ENCODE data around the gene SLC35E2B.
"Not testable (repeated sequence)": the region's sequence is repeated elsewhere in the genome, so short reads cannot be mapped to it uniquely, and the experiment has no call there.

The SLC35E2B gene

DNA sequence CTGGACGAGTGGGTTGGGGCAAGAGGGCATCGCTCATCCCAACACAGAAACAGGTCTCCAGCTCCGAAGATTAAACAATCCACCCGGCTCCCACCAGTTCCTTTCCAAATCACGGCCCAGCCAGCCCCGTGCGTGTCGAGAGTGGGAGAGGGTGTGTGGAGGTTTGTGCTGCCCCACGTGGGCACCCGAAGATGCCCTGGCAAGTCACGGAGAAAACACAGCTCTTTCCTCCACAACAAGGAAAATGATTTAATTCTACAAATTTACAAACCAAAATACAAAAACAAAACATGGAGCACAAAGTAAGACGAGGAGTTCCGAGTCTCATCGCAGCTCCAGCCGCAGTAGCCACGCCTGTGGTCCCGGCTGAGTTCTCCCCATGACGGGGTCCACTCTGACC lies 9.9 kb upstream of the SLC35E2B start:
- H3K36me3 ChIP-seq (ENCODE audit: insufficient read depth, low read length); H3K4me1 ChIP-seq (ENCODE audit: control insufficient read depth, insufficient read depth, low read length, unreplicated experiment); H3K79me2 ChIP-seq (ENCODE audit: control insufficient read depth, insufficient read depth, low read length, unreplicated experiment); H3K27me3 ChIP-seq (ENCODE audit: insufficient read depth, low read length); H3K4me3 ChIP-seq (ENCODE audit: low read depth, low read length); H3K27ac ChIP-seq (ENCODE audit: low read depth, low read length); H2AFZ ChIP-seq (ENCODE audit: low read length, unreplicated experiment): not testable (repeated sequence)

DNA sequence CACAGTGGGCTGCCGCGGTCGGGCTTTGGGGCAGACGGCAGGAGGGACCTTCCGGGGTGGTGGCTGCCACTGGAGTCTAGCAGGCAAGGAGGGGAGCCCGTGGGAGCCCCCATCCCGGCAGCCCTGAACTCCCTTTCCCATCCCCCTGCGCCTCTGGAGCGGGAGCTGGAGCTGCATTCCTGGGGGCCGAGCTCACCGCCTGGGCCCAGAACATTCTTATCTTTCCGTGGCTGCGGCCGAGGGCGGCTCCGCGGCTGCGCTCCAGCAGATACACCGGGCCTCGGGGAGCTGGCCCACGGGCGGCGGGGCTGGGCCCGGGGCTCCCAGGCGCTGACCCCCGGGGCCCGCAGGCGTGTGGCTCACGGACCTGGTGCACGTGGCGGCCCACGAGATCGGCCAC lies 8.0 kb upstream of the SLC35E2B start:
- not testable (repeated sequence) for H3K27me3 ChIP-seq (ENCODE audit: insufficient read depth, low read length); H3K36me3 ChIP-seq (ENCODE audit: insufficient read depth, low read length); H3K4me1 ChIP-seq (ENCODE audit: control insufficient read depth, insufficient read depth, low read length, unreplicated experiment); H3K27ac ChIP-seq (ENCODE audit: low read depth, low read length); H3K4me3 ChIP-seq (ENCODE audit: low read depth, low read length); H3K79me2 ChIP-seq (ENCODE audit: control insufficient read depth, insufficient read depth, low read length, unreplicated experiment); H2AFZ ChIP-seq (ENCODE audit: low read length, unreplicated experiment)

DNA sequence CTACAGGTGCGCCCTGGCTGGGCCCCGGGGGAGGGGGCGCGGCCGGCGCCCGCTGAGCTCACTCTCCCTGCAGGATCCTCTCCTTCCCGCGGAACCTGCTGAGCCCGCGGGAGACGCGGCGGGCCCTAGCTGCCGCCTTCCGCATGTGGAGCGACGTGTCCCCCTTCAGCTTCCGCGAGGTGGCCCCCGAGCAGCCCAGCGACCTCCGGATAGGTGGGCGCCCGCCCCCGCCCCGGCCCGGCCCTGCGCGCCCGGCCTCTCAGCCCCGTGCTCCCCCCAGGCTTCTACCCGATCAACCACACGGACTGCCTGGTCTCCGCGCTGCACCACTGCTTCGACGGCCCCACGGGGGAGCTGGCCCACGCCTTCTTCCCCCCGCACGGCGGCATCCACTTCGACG lies 7.5 kb upstream of the SLC35E2B start:
- not testable (repeated sequence) for H3K27ac ChIP-seq (ENCODE audit: low read depth, low read length); H3K36me3 ChIP-seq (ENCODE audit: insufficient read depth, low read length); H3K4me1 ChIP-seq (ENCODE audit: control insufficient read depth, insufficient read depth, low read length, unreplicated experiment); H2AFZ ChIP-seq (ENCODE audit: low read length, unreplicated experiment); H3K4me3 ChIP-seq (ENCODE audit: low read depth, low read length); H3K27me3 ChIP-seq (ENCODE audit: insufficient read depth, low read length); H3K79me2 ChIP-seq (ENCODE audit: control insufficient read depth, insufficient read depth, low read length, unreplicated experiment)

DNA sequence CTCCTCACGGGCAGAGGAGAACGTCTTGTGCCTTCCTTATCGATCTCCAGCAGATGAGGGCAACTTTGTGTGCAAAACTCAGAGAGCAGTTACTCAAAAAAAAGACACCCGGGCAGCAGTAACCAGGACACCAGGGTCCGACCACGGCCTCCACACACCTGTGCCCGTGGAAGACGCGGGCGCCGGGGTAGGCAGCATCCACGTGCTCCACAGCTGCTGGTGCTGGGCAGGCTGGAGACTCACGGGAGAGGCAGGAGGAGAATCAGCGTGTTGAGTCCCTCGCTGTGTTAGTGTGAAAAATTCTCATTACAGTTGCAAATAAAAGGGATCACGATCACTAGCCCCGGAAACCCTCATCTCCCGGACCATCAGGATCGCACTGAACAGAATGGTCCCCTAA lies 6.5 kb upstream of the SLC35E2B start:
- not testable (repeated sequence) for H3K27me3 ChIP-seq (ENCODE audit: insufficient read depth, low read length); H2AFZ ChIP-seq (ENCODE audit: low read length, unreplicated experiment); H3K4me3 ChIP-seq (ENCODE audit: low read depth, low read length); H3K4me1 ChIP-seq (ENCODE audit: control insufficient read depth, insufficient read depth, low read length, unreplicated experiment); H3K27ac ChIP-seq (ENCODE audit: low read depth, low read length); H3K36me3 ChIP-seq (ENCODE audit: insufficient read depth, low read length); H3K79me2 ChIP-seq (ENCODE audit: control insufficient read depth, insufficient read depth, low read length, unreplicated experiment)

DNA sequence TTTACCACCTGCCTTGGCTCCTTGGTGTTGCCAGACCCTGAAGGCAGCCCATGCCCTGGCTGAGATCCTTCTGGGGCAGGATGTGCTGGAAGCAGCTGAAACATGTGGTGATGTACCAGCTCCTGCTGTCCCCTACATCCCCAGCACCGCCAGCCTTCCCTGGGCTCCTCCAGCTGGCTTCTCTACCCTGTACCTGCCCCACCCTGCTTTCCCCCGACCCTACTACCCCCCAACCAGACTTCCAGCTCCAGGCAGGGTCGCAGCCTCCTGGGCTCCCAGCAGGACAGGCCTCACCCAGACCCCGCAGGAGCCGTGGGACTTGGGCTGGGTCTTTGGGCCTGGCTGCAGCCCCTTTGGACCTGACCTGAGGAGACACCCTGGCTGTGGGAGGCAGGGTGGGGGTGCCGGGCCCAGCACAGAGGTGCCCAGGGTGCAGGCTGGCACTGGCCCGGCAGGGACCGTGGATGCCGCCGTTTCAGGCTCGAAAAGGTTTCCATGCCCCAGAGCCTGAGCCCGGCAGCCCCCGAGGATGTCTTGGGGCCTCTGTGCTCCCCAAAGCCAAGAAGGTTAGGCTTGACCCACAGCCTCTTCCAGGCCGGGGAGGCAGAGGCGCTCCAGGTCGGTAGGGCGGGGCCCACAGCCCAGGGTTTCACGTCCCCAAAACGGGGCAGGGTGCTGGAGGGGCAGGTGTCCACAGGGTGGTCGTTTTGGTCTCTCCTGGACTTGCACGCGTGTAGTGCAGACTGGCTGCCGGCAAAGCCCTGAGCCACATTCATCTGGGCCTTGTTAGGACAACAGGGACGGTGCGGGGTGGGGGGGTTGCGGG lies 5.0 kb upstream of the SLC35E2B start:
- not testable (repeated sequence) for H3K36me3 ChIP-seq (ENCODE audit: insufficient read depth, low read length); H3K4me1 ChIP-seq (ENCODE audit: control insufficient read depth, insufficient read depth, low read length, unreplicated experiment); H3K27ac ChIP-seq (ENCODE audit: low read depth, low read length); H2AFZ ChIP-seq (ENCODE audit: low read length, unreplicated experiment); H3K79me2 ChIP-seq (ENCODE audit: control insufficient read depth, insufficient read depth, low read length, unreplicated experiment); H3K4me3 ChIP-seq (ENCODE audit: low read depth, low read length); H3K27me3 ChIP-seq (ENCODE audit: insufficient read depth, low read length)

DNA sequence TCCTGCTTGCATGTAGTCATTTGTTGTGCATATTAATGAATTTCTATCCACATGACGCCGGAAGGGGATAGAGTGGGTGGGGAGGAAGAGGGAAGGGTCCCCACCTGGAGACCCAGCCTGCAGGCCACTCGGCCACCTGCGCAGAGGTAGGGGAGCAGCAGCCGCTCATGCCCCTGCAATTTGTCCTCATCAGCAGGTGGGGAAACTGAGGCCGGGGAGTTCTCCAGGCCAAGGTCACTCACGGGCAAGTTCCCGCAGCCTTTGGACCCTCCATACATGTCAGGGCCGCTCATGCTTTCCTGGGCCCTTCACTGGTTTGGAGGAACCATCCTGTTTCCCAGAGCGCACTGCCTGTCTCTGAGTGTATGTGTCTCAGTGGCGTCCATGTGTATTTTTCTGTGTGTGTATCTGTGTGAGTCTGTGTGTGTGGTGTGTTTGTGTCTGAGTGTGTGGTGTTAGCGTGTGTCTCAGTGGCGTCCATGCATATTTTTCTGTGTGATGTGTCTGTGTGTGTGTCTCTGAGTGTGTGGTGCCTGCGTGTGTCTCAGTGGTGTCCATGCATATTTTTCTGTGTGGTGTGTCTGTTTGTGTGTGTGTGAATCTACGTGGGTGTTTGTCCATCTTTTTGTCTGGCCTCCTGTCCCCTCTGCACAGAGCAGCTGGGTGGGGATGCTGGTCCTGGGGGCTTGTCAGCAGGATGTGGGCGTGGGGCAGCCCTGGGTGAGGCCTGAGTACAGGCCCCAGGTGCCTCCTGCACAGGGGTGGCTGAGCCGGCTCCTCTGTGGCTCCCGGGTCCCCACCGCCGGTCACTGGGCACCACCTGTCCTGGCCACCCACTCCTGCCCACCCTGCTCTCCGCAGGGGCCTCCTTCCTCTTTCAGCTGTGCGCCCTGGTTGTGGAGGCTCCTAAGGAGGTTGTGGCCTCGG lies 4.1 kb upstream of the SLC35E2B start:
- H3K36me3 ChIP-seq (ENCODE audit: insufficient read depth, low read length); H3K4me3 ChIP-seq (ENCODE audit: low read depth, low read length); H3K79me2 ChIP-seq (ENCODE audit: control insufficient read depth, insufficient read depth, low read length, unreplicated experiment); H3K27me3 ChIP-seq (ENCODE audit: insufficient read depth, low read length); H3K27ac ChIP-seq (ENCODE audit: low read depth, low read length); H3K4me1 ChIP-seq (ENCODE audit: control insufficient read depth, insufficient read depth, low read length, unreplicated experiment); H2AFZ ChIP-seq (ENCODE audit: low read length, unreplicated experiment): not testable (repeated sequence)

DNA sequence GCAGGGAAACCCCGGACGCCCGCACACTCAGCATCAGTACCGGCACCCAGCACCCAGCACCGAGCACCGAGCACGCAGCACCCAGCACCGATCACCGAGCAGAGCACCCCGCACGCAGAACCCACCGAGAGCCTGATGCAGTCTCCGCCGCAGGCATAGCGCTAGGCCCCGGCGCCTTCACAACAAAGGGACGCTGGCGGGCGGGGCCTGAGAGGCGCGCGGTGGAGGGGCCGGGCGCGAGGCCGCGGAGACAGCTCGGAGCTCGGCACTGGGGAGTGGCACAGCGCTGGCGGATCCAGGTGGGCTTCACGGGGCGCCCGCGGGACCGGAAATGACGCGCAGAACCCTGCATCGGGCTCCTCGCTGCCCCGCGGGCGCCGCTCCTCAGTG lies 276 bp downstream of the SLC35E2B start:
- peak overlapping the region; percentile 92 for H3K27ac ChIP-seq (ENCODE audit: low read depth, low read length)
- not testable (repeated sequence) for H3K79me2 ChIP-seq (ENCODE audit: control insufficient read depth, insufficient read depth, low read length, unreplicated experiment); H3K4me1 ChIP-seq (ENCODE audit: control insufficient read depth, insufficient read depth, low read length, unreplicated experiment); H2AFZ ChIP-seq (ENCODE audit: low read length, unreplicated experiment); H3K36me3 ChIP-seq (ENCODE audit: insufficient read depth, low read length); H3K27me3 ChIP-seq (ENCODE audit: insufficient read depth, low read length)
- peak overlapping the region; percentile 79 for H3K4me3 ChIP-seq (ENCODE audit: low read depth, low read length)

DNA sequence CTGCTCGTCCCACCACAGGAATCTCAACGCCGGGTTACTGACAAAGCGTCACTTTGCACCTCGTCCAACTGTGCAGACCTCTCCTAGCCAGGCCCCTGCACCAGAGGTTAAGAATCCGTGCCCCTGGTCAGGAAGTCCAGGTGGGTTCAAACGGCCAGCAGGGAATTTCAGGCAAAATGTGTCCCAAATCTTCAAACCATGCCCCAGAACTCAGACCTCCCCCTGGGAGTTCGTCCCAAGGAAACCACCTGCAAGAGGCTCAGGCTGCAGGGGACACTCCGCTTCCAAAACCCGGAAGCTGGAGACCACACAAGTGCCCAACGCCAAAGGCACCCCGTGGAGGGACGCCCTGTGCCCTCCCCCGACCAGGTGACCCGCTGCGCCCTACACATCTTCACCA lies 1.2 kb downstream of the SLC35E2B start:
- not testable (repeated sequence) for H3K36me3 ChIP-seq (ENCODE audit: insufficient read depth, low read length); H2AFZ ChIP-seq (ENCODE audit: low read length, unreplicated experiment); H3K4me1 ChIP-seq (ENCODE audit: control insufficient read depth, insufficient read depth, low read length, unreplicated experiment); H3K27me3 ChIP-seq (ENCODE audit: insufficient read depth, low read length); H3K27ac ChIP-seq (ENCODE audit: low read depth, low read length); H3K79me2 ChIP-seq (ENCODE audit: control insufficient read depth, insufficient read depth, low read length, unreplicated experiment)
- peak overlapping the region; percentile 59; the same call in 1 of the 2 replicates for H3K4me3 ChIP-seq (ENCODE audit: low read depth, low read length)

DNA sequence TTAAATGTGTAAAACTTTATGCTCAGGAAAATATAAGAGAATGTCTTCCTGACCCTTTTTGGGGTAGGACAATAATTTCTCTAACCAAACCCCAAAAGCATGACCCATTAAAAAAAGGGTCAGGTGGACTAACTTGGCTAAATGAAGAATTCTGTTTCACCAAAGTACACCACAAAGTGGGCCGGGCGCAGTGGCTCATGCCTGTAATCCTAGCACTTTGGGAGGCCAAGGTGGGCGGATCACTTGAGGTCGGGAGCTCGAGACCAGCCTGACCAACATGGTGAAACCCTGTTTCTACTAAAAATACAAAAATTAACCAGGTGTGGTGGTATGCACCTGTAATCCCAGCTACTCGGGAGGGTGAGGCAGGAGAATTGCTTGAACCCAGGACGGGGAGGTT lies 3.1 kb downstream of the SLC35E2B start:
- not testable (repeated sequence) for H3K27me3 ChIP-seq (ENCODE audit: insufficient read depth, low read length); H2AFZ ChIP-seq (ENCODE audit: low read length, unreplicated experiment); H3K4me3 ChIP-seq (ENCODE audit: low read depth, low read length); H3K36me3 ChIP-seq (ENCODE audit: insufficient read depth, low read length); H3K27ac ChIP-seq (ENCODE audit: low read depth, low read length); H3K4me1 ChIP-seq (ENCODE audit: control insufficient read depth, insufficient read depth, low read length, unreplicated experiment)
- H3K79me2 ChIP-seq (ENCODE audit: control insufficient read depth, insufficient read depth, low read length, unreplicated experiment) = peaks cover 14% of the 10 kb centered on the region

DNA sequence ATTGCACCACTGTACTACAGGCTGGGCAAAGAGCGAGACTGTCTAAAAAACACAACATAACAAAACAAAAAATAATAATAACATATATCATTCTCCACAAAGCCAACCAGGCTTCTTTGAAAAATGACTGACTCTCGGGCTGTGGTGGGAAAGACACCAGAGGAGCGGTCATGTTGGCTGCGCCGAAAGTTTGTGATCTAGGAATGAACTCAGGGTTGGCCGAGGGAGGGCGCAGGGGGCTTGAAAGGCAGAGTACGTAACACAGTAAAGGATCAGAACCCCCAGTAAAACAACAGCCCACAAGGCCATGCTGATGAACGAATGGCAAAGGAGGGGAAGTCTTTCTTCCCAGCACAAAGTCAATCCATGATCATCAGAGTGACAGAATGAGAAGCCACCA lies 4.7 kb downstream of the SLC35E2B start:
- H3K4me1 ChIP-seq (ENCODE audit: control insufficient read depth, insufficient read depth, low read length, unreplicated experiment) = peaks cover 8% of the 10 kb centered on the region
- H3K36me3 ChIP-seq (ENCODE audit: insufficient read depth, low read length) = no peaks in the 10 kb centered on the region; the same call in 1 of the 2 replicates
- no peak overlapping the region for H3K27ac ChIP-seq (ENCODE audit: low read depth, low read length)
- no peak overlapping the region for H2AFZ ChIP-seq (ENCODE audit: low read length, unreplicated experiment)
- no peaks in the 10 kb centered on the region for H3K27me3 ChIP-seq (ENCODE audit: insufficient read depth, low read length)
- no peak overlapping the region for H3K4me3 ChIP-seq (ENCODE audit: low read depth, low read length)
- peaks cover 27% of the 10 kb centered on the region for H3K79me2 ChIP-seq (ENCODE audit: control insufficient read depth, insufficient read depth, low read length, unreplicated experiment)

All from ACC112 (cell line).